Uterus (tissue), 4 donors: ENCODE results near the gene NAALADL1. TPM values are rescaled to one million over a fixed set of nuclear protein-coding genes. Genes with fewer than 3 reads are reported as not detected.
A peak's percentile ranks its signal among the peaks of the same experiment; 100 is the strongest.

Source experiments
- DNase-seq, 2 donors: peaks; one replicate each; pipeline ENCODE4 v3.0.0-alpha.2; 2019 to 2020
- H3K27ac ChIP-seq, 2 donors: fragments of 200-600 bp; sonication (generic); 1 replicate in 1 of 2; 2 replicates in 1 of 2; pipeline ENCODE4 v1.5.1; 2016 to 2018
- H3K27me3 ChIP-seq, 2 donors: fragments of 200-600 bp; sonication (generic); one replicate each; pipeline ENCODE4 v1.5.1; 2018 to 2019; ENCODE audit warnings: control low read depth in 1 of 2
- H3K36me3 ChIP-seq, 2 donors: fragments of 200-600 bp; sonication (generic); one replicate each; pipeline ENCODE4 v1.5.1; 2019; ENCODE audit warnings: control low read depth in 1 of 2
- H3K4me1 ChIP-seq, 2 donors: fragments of 200-600 bp; sonication (generic); one replicate each; pipeline ENCODE4 v1.5.1; 2018 to 2019; ENCODE audit warnings: control low read depth in 1 of 2
- H3K4me3 ChIP-seq, 2 donors: fragments of 200-600 bp; sonication (generic); 1 replicate in 1 of 2; 2 replicates in 1 of 2; pipeline ENCODE4 v1.5.1; 2018 to 2019; ENCODE audit warnings: mild to moderate bottlenecking in 1 of 2
- H3K9me3 ChIP-seq, 2 donors: fragments of 200-600 bp; sonication (generic); one replicate each; pipeline ENCODE4 v1.5.1; 2019; ENCODE audit warnings: control low read depth in 1 of 2
- POLR2A ChIP-seq, 2 donors: fragments of 450-650 bp; IDR thresholded peaks; one replicate each; pipeline ENCODE4 v1.6.1; 2016; ENCODE audit warnings: antibody characterized with exemption in 2 of 2, mild to moderate bottlenecking in 1 of 2, moderate library complexity in 1 of 2
- intact Hi-C: fragments of 100-400 bp; cut with DNase I; formaldehyde crosslinking; loops from one replicate; pipeline ENCODE4 v1.15.1; 2023; ENCODE audit warnings: low total_unique reads
- total RNA-seq, 4 donors: library from RNA; depleted of rRNA in 3 of 4; stranded (reverse); fragments of >200 nt in 3 of 4; gene quantifications; one replicate each; pipeline versions ENCODE4 v1.1.0 to v1.2.4, GENCODE V29; 2014 to 2023
- TF ChIP-seq, protein P1 (sequence below), 4 experiments: fragments of 200-600 bp in 2 of 4; fragments of 450-650 bp in 2 of 4; sonication (generic) in 2 of 4; IDR thresholded peaks; one replicate each; pipeline ENCODE4 v1.5.1; 2016 to 2019; ENCODE audit warnings: antibody characterized with exemption in 4 of 4, mild to moderate bottlenecking in 2 of 4, moderate library complexity in 1 of 4
- donor health status: DM: yes; HTN: yes; CAD: no.

NAALADL1 gene
- total RNA-seq, 4 donors from 2014 or later, result 0.59 to 37.1 (median 17.6) TPM

DNA sequence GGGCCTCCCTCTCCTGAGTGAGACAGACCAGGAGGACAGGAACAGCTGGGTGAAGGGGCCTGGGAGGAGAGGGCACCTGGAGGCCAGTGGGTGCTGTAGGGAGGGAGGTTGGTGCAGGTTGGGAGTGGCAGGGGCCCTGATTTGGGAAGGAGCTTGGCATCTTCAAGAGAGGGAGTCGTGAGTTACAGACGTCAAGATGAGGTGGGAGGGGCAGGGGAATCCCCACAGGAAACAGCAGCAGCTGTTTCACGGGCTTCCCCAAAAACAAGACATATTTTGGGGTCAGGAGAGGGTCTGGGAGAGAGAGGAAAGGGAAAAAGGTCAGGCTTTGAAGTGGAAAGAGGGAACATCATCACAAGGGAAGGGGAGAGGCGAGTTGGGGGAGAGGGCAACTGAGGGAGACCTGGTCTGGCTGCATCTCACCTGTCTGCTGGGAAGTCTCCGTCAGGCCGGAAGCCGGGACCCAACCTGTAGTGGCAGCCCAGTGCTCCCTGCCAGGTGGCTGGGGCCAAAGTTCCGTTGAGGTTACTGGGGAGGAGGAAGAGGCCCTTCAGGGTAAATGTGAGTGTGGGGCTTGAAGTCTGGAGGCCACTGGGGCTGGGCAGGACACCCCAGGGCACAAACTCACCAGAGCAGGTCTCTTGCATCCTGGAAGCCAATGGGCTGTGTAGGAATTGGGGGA, 4.4 kb downstream of the NAALADL1 start:
- no peaks in the 10 kb centered on the region for H3K9me3 ChIP-seq
- no peaks in the 10 kb centered on the region for H3K4me1 ChIP-seq
- intact Hi-C loops, result no loop called here
- H3K27ac ChIP-seq, result no peak overlapping the region
- H3K36me3 ChIP-seq, result no peaks in the 10 kb centered on the region
- TF ChIP-seq, protein P1, sequence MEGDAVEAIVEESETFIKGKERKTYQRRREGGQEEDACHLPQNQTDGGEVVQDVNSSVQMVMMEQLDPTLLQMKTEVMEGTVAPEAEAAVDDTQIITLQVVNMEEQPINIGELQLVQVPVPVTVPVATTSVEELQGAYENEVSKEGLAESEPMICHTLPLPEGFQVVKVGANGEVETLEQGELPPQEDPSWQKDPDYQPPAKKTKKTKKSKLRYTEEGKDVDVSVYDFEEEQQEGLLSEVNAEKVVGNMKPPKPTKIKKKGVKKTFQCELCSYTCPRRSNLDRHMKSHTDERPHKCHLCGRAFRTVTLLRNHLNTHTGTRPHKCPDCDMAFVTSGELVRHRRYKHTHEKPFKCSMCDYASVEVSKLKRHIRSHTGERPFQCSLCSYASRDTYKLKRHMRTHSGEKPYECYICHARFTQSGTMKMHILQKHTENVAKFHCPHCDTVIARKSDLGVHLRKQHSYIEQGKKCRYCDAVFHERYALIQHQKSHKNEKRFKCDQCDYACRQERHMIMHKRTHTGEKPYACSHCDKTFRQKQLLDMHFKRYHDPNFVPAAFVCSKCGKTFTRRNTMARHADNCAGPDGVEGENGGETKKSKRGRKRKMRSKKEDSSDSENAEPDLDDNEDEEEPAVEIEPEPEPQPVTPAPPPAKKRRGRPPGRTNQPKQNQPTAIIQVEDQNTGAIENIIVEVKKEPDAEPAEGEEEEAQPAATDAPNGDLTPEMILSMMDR (IDR thresholded peaks at IDR 0.05), result no peak
- TF ChIP-seq POLR2A (IDR thresholded peaks at IDR 0.05), result no peak
- DNase-seq, result no peak
- no peak overlapping the region for H3K4me3 ChIP-seq
- no peaks in the 10 kb centered on the region for H3K27me3 ChIP-seq

DNA sequence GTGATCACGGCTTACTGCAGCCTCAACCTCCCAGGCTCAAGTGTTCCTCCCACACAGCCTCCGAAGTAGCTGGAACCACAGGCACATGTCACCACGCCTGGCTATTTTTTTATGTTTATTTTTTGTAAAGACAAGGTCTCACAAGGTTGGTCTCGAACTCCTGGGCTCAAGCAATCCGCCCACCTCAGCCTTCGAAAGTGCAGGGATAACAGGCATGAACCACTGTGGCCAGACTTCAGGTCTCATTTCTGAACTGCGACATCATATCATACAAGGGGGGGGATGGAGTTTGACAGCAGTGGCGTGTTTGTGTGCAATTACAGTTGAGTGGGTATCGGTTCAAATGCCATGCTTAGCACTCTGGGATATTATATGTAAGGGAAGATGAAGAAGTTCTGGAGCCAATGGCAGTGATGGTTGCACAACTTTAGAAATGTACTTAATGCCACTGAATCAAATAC, 6.9 kb downstream of the NAALADL1 start:
- Histone ChIP-seq H3K27ac (no peak overlapping the region), H3K4me3 (no peak overlapping the region), H3K9me3 (no peaks in the 10 kb centered on the region), H3K4me1 (no peaks in the 10 kb centered on the region), H3K36me3 (no peaks in the 10 kb centered on the region), H3K27me3 (no peaks in the 10 kb centered on the region)
- no peak for DNase-seq
- intact Hi-C loops, result no loop called here
- TF ChIP-seq, protein P1 (IDR thresholded peaks at IDR 0.05), result no peak
- TF ChIP-seq POLR2A (IDR thresholded peaks at IDR 0.05), result no peak

DNA sequence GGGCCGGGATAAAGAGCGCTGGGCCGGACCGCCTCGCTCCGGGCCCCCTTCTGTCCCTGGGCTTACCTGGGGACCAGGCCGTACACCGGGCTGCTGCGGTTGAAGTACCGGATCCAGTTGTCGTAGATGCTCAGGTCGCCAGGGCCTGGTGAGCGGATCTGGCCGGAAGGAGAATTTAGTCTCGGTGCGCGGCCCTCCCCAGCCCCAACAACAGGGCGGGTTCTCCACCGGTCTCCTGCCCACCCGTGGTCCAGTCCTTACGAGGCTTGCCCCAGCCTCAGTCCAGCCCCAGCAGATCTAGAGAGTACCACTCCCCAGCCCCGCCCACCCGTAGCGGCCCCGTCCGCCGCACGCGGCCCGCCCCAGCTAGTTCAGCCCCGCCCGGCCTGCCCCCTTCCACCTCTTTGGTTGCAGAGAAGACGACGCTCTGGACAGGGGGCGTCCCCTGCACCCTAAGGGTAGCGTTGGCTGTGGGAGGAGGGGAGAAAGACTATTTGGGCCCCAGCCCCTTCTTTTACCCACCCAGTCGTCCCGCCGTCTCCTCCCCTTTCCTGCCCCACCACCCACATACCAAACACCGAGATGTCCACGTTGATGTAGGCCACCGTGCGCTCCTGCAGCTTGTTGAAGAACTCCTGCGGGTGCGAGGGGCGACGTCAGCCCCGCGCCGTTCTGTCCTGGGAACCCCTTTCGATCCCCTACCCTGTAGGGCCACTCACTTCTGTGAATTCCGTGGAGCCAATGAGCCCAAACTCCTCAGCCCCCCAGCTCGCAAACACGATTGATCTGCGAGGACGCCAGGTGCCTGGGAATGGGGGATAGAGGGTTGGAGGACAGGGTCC, 10.6 kb downstream of the NAALADL1 start:
- TF ChIP-seq POLR2A (IDR thresholded peaks at IDR 0.05), result no peak
- TF ChIP-seq, protein P1 (IDR thresholded peaks at IDR 0.05), result no peak
- Histone ChIP-seq H3K9me3 (no peaks in the 10 kb centered on the region), H3K4me1 (no peaks in the 10 kb centered on the region), H3K27me3 (no peaks in the 10 kb centered on the region), H3K36me3 (no peaks in the 10 kb centered on the region), H3K4me3 (peak overlapping the region; percentile 38 to 48), H3K27ac (peak overlapping the region; percentile 48 to 81)
- peak; percentile 42 to 45 for DNase-seq
- intact Hi-C loops, result no loop called here

DNA sequence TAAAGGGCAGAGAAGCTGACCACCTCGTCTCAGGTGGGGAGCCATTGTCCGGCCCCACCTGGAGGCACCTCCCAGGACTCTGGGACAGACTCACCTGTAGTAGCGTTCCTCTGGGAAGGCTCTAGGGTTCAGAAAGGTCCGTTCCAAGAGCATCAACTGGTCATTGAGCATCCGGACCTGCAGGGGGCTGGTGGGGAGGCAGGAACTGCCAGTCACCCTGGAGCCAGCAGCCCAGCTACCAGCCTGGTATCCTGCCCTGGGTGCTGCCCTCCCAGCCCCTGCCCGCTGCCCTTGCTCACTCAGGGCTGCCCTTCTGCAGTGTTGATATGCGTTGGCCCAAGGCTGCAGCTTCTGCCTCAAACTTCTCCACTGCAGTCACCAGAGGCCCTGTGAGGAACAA, 12.6 kb downstream of the NAALADL1 start:
- Histone ChIP-seq H3K4me1 (no peaks in the 10 kb centered on the region), H3K27ac (no peak overlapping the region), H3K9me3 (no peaks in the 10 kb centered on the region), H3K27me3 (no peaks in the 10 kb centered on the region), H3K36me3 (no peaks in the 10 kb centered on the region), H3K4me3 (no peak overlapping the region)
- DNase-seq, result no peak
- intact Hi-C loops, result no loop called here
- TF ChIP-seq POLR2A (IDR thresholded peaks at IDR 0.05), result no peak
- TF ChIP-seq, protein P1 (IDR thresholded peaks at IDR 0.05), result no peak

GRCh38 chr11:65045061-65045460, 13.3 kb downstream of the NAALADL1 start:
- no peak for TF ChIP-seq POLR2A (IDR thresholded peaks at IDR 0.05)
- TF ChIP-seq, protein P1 (IDR thresholded peaks at IDR 0.05), result no peak
- H3K36me3 ChIP-seq, result no peaks in the 10 kb centered on the region
- H3K27ac ChIP-seq, result no peak overlapping the region
- intact Hi-C loops, result no loop called here
- H3K4me1 ChIP-seq, result peaks cover 0 to 4% of the 10 kb centered on the region in 2 donors
- H3K27me3 ChIP-seq, result no peaks in the 10 kb centered on the region
- DNase-seq, result no peak
- H3K4me3 ChIP-seq, result no peak overlapping the region
- H3K9me3 ChIP-seq, result no peaks in the 10 kb centered on the region
